Left colon (tissue), 2 donors: Measurements from ENCODE around the gene NDUFS2. TPM values are rescaled to one million over a fixed set of nuclear protein-coding genes. Genes with fewer than 3 reads are reported as not detected.
"Not testable (repeated sequence)": the region's sequence is repeated elsewhere in the genome, so short reads cannot be mapped to it uniquely, and the experiment has no call there.

ENCODE experiments used
- ATAC-seq: fragments of 200-7000 bp; cut with Tn5 transposase; one replicate; pipeline ENCODE4 v1.9.1; 2020; ENCODE audit warnings: mild to moderate bottlenecking, moderate library complexity
- DNase-seq, 2 donors: peaks; one replicate each; pipeline ENCODE4 v3.0.0-alpha.2; 2020
- intact Hi-C, 2 donors: fragments of 100-400 bp; cut with DNase I in 1 of 2; cut with micrococcal nuclease in 1 of 2; formaldehyde crosslinking; loops; one replicate each; pipeline versions ENCODE4 v1.11.2 to v1.14.0; 2022; cut with DNase I, micrococcal nuclease
- total RNA-seq, 2 donors: library from RNA; stranded (reverse); fragmentation: NEBNext Ultra II Directional; extraction: Animal tissue kit (Norgen Biotek cat#: 25700); gene quantifications; one replicate each; pipeline ENCODE4 v1.2.1, GENCODE V29; 2021
- donor health status: DM: no; HTN: no; CAD: no.
- donor health status: DM: yes; HTN: yes; CAD: no.

Gene NDUFS2
- total RNA-seq, 2 donors from 2014 or later, result 154 to 188 TPM

DNA sequence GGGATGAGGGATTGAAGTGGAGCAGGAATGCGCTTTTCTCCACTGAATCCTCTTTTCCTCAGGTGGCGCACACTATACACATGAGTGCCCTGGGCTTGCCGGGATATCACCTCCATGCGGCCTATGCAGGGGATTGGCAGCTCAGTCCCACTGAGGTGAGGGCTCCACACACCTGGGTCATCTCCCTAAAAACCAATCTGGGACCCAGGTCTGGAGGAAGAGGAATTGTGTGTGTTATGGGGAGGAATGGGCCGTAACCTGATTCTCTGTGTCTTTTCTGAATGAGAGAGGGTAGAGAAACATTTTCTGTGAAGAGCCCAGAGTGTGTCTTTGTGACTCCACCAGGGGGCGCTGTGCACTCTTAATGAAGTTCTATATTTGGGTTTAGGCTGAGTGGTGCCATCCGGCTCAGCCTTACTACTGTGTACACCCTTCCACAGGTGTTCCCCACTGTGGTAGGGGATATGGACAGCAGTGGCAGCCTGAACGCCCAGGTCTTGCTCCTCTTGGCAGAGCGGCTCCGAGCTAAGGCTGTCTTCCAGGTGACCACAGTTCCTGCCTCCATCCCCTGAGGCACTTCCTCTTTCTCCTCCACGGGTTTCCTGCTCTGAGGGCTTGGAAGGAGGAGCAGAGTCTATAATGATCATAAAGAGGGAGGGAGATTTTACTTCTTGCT, 25.2 kb downstream of the NDUFS2 start:
- intact Hi-C loops, result loop anchor here (5.0 to 10.0 kb wide), 3 partner anchors 65 to 157 kb away; no protein-coding TSS in a partner anchor
- DNase-seq (peak; percentile 74 to 88), ATAC-seq (peak; percentile 47)

DNA sequence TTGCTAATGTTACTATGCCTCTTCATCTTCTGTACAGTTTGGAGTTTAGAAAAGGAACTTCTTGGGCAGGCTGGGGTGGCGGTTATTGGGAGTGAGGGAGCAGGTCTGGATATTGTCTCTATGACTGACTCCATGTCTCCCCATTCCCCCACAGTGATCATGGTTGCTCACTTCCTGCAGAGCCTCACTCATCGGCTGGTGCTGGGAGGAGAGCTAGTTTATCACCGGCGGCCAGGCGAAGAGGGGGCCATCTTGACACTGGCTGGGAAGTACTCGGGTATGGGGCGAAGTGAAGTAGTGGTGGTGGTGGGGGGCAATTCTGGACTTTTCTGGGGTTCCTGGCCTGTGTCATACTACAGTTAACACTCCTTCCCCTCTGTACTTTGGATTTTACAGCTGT, 25.9 kb downstream of the NDUFS2 start:
- intact Hi-C loops, result loop anchor here (5.0 to 10.0 kb wide), 3 partner anchors 64 to 157 kb away; no protein-coding TSS in a partner anchor
- no peak for ATAC-seq

DNA sequence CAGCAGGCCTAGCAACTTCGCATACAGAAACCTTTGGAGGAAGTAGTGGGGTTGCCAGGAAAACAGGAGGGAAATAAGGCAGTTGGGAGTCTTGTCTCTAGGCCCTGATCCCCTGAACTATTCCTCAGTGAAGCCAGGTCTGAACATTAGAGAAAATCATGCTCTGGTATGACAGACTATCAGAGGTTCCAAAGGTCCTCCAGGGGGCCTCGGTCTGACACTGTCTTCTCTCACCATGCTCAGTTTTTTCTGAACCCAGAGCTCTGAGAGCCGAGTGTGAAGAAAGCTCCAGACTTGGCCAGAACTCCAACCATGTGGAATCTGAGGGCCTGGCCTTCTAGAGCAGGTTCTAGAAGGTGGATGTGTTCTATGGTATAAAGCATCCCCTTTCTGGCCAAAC, 27.7 kb downstream of the NDUFS2 start:
- intact Hi-C loops, result loop anchor here (5.0 to 10.0 kb wide), 3 partner anchors 62 to 155 kb away; no protein-coding TSS in a partner anchor
- DNase-seq, result no peak

More for the DNA sequence above, 25.9 kb downstream of the NDUFS2 start:
- DNase-seq, result no peak

DNA sequence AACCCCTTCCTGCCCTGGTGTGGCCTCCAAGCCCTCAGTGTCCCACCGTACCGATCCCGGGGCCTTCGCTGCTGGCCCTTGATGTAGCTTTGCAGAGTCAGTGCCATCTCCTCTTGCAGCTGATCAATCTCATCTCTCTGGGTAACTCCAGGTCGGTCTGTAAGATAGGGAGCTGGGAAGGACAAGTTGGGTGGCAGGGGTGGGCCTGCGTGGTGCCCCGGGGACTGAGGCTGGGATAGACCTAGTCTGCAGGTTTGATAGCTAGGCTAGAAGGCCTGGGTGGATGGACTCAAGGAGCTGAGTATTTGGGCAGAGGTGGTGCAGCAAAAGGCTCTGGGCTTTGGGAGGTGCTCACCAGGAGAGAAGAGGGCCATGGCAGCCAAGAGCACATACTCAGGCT, 28.6 kb downstream of the NDUFS2 start:
- intact Hi-C loops, result no loop called here
- ATAC-seq, result no peak

More for the DNA sequence above, 27.7 kb downstream of the NDUFS2 start:
- ATAC-seq, result no peak

DNA sequence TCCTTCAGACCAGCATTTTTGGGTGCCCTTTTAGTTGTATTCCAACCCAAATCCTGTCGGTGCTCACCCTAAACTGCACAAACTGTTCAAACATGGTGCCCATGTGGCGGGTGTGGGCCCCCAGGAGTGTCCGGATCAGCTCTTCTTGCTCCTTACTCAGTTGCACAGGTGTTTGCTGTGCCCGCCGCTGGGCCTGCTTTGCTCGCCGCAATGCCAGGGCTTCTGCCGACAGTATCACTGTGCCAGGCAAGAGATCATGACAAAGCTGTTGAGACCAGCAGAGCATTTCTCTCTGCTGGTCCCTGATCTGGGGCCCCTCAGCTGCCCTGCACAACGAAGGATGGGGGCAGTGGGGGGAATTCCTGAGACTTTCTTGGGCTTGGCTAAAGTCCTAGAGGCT, 30.9 kb downstream of the NDUFS2 start:
- intact Hi-C loops, result no loop called here
- DNase-seq (no peak), ATAC-seq (no peak)

More for the DNA sequence above, 28.6 kb downstream of the NDUFS2 start:
- DNase-seq, result no peak

DNA sequence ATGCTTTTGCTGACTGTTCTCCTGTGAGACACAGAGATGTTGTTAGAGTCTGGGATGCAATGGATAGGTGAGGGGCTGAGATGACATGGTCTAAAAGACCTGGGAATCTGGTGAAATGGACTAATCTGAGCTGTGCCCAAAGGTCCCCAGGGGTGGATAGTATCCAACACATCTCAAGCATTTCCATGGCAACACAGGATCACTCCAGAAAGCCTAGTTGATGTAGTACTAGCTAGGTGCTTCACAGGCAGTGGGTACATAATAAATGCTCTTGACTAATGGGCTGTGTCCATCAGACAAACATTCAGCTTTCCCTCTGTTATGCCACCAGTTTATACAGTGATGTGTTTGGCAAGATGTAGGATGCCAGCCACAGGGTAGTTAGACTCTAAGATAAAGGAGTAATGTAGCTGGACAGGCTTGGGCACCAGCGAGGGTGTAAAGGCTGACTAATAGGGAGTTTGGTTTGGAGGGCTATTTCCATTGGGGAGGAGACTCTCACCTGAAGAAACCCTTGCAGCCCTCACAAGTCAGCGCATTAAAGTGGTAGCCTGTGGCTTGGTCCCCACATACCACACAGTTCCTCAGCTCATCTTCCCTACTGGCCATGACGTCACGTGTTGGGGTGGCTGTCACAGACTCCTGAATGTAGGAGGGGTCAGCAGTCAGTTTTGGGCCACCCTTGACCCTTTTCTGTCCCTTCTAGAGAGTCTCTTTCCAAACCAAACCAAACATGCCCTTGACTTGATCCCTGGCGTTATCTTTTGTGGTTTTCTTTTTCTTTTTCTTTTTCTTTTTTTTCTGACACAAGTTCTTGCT, 34.0 kb downstream of the NDUFS2 start:
- intact Hi-C loops, result no loop called here
- ATAC-seq, result no peak

DNA sequence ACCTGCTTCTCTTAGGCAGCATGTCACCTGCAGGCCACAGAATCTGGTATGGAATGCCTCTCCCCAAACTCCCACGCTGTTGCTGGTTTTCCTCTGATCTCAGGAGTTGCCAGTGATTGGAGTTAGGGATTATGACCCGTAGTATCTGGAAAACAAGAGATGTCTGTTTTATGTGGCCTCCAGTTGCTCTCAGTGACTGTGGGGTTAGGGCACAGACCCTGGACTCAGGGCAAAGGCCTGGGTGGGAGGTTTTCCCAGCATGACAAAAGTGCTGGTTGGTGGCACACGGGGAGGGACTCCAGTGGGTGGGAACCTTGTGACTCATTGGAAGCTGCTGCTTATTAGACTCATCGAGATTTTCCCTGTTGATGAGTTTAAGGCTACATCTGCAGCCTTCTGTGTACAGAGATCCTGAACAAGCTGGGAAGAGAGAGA, 35.9 kb downstream of the NDUFS2 start, which contains the start of gene NR1I3:
NR1I3 (minus strand) TSS at position 165 of the 435 bp plus-strand sequence. CDS start 1,638 bp downstream, outside the sequence.
- peak; percentile 30 for ATAC-seq
- intact Hi-C loops, result no loop called here
- no peak for DNase-seq

More for the DNA sequence above, 34.0 kb downstream of the NDUFS2 start:
- no peak for DNase-seq

DNA sequence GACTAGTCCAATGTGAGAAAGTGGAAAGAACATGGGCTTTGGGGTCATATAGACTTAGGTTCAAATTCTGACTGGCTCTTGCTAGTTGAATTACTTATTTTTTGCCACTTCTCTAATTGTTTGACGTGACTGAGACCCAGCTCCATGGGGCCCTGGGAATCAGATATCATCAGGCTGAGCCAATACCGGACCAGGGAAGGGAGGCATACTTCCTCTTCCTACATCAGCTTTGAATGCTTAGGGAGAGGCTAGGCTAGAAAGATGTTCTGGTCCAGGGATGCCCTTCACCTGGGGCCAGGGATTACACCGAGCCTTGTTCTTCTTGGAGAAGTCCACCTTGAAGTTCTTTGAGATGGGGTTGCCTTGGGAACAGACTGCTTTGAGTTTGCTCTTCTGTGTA, 39.5 kb downstream of the NDUFS2 start:
- ATAC-seq, result no peak
- intact Hi-C loops, result no loop called here
- DNase-seq, result no peak

DNA sequence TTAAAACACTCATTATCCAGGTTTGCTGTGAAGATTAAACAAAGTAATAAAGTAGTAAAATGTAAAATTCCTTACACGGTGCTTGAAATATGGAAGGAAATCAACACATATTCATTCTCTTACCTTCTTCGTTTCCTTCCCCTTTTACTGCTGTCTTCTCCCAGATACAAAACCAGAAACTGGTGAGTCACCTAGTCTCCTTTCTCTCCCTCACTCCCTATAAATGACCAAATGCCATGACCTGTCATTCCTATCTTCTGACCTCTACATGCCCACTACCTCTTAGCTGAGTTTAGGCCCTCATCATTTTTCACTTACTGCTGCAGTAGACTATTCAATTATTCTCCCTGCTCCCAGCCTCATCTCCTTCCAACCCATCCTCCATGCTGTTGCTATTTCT, 40.1 kb downstream of the NDUFS2 start:
- no peak for DNase-seq

DNA sequence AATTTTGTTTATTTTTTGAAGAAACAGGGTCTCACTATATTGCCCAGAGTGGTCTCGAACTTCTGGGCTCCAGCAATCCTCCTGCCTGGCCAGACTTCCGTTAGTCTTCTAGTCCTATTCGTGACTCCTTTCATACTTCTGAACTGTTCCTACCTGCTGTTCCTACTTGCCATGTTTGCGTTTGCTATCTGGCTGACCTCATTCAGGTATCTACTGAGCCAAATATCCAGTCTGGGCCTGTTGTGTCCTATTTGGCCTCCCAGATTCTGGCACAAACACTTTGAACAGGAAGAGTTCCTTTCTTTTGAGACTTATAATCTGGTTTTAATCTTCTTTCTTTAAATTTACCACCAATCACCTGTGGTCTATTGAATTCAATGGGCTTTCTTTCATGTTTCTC, 42.7 kb downstream of the NDUFS2 start:
- no peak for DNase-seq
- intact Hi-C loops, result no loop called here
- no peak for ATAC-seq

More for the DNA sequence above, 40.1 kb downstream of the NDUFS2 start:
- intact Hi-C loops, result no loop called here
- no peak for ATAC-seq

DNA sequence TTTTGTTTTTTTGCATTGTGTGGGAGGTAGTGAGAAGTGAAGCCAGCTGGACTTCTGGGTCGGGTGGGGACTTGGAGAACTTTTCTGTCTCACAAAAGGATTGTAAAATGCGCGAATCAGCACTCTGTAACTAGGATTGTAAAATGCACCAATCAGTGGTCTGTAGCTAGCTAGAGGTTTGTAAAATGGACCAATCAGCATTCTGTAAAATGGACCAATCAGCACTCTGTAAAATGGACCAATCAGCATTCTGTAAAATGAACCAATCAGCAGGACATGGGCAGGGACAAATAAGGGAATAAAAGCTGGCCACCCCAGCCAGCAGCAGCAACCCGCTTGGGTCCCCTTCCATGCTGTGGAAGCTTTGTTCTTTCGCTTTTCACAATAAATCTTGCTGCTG, 47.9 kb downstream of the NDUFS2 start:
- intact Hi-C loops, ATAC-seq, DNase-seq: not testable (repeated sequence)

DNA sequence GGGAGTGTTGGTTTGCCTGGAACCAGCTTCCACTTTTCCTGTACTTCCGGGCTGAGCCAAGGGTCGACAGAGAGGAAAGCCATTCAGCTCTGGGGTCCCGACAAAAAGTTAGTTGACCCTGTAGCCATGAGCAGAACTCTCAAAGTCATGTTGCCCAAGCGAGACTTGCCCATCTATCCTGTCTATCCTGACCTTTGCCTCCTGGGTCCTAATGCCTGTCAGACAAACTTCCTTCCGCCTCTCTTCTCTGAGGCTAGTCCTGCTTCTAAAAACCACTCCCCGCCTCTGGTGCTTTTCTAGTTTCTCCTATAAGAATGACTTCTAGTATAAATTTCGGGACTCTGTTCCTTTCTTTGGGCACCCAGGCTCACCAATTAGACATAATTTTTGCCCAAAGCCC, 48.7 kb downstream of the NDUFS2 start:
- intact Hi-C loops, result no loop called here
- no peak for DNase-seq
- no peak for ATAC-seq

DNA sequence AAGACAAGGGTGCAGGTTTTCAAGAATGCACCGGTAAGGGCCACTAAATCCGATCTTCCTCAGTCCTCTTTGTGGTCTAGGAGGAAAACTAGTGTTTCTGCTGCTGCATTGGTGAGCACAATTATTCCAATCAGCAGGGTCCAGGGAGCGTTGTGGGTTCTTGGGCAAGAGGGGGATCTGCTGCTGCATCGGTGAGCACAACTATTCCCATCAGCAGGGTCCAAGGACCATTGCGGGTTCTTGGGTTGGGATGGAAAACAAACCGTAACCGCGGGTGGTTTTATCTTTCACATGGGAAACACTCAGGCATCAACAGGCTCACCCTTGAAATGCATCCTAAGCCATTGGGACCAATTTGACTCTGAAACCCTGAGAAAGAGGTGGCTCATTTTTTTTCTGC, 49.4 kb downstream of the NDUFS2 start:
- ATAC-seq, result no peak
- DNase-seq, result no peak
- intact Hi-C loops, result no loop called here

DNA sequence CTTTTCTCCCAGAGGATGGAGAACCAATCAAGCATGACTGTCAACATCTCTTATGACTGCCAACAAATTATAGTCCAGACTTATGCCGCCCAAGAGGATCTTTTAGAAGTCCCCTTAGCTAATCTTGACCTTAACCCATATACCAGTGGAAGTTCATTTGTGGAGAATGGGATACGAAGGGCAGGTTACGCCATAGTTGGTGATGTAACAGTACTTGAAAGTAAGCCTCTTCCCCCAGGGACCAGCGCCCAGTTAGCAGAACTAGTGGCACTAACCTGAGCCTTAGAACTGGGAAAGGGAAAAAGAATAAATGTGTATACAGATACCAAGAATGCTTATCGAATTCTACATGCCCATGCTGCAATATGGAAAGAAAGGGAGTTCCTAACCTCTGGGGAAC, 53.1 kb downstream of the NDUFS2 start:
- ATAC-seq, intact Hi-C loops, DNase-seq: not testable (repeated sequence)

DNA sequence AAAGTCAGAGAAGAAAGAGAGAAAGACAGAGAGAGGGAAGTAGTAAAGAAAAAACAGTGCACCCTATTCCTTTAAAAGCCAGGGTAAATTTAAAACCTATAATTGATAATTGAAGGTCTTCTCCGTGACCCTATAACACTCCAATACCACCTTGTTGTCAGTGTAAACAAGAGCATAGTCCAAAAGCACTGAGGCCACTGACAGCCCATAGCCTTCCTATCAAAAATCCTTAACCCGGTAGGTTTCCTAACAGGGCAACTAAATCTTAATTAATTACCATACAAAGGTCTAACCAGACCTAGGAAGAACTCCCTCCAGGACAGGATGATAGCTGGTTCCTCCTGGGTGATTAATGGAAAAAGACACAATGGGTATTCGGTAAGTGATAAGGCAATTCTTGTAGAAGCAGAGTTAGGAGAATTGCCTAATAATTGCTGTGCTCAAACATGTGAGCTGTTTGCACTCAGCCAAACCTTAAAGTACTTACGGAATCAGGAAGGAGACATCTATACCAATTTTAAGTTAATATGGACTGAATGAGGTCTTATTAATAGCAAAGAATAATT, 53.9 kb downstream of the NDUFS2 start:
- ATAC-seq, DNase-seq, intact Hi-C loops: not testable (repeated sequence)

DNA sequence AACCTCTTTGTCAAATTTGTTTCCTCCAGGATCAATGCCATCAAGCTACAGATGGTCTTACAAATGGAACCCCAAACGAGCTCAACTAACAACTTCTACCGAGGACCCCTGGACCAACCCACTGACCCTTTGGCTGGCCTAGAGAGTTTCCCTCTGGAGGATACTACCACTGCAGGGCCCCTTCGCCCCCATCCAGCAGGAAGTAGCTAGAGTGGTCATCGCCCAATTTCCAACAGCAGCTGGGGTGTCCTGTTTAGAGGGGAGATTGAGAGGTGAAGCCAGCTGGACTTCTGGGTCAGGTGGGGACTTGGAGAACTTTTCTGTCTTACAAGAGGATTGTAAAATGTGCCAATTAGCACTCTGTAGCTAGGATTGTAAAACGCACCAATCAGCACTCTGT, 54.9 kb downstream of the NDUFS2 start:
- intact Hi-C loops, DNase-seq, ATAC-seq: not testable (repeated sequence)

DNA sequence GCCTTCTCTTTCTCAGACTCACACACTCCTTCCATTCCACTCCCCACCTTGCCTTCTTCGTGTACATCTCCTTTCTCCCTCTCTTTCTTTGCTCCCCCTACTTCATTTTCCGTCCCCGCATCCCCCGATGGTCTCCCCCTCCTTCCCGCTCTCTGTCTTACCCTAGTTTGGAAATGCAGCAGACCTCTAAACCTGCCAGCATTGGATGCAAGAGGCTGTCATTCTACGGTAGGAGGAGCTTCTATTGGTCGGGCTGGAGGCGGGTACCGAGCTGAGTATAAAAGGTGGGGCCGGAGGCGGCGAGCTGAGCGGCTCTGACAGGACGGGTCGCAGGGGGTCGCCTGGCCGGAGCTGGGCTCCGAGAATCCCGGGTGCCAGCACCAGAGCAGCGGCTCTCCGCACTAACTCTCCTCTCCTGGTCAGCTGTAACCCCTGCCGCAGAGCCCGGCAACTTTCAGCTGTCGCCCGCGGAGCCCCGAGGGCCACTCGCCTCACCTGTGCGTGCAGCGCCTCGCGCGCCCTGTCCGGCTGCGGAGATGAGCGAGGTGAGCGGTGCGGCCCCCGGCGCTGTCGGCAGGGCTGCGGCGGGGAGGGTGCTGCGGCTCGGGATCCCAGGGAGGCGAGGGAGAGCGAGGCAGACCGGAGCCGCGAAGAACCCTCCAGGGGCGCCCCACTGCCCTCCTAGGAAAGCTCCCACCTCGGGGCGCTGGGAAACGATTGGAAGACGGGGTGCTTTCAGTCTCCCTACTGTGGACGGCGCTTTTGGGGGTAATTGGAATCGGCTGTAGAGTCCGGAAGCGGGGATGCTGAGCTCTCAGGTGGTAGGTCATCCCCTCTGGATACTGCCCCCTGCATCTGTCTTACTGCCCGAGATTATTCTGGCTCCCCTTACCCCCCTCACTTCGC, 56.5 kb downstream of the NDUFS2 start, which contains the start of gene PCP4L1:
PCP4L1 (plus strand) TSS at position 307 of the 906 bp plus-strand sequence; CDS start at position 537, 230 bp downstream.
- peak; percentile 46 to 53 for DNase-seq
- intact Hi-C loops, result no loop called here
- peak; percentile 93 for ATAC-seq

DNA sequence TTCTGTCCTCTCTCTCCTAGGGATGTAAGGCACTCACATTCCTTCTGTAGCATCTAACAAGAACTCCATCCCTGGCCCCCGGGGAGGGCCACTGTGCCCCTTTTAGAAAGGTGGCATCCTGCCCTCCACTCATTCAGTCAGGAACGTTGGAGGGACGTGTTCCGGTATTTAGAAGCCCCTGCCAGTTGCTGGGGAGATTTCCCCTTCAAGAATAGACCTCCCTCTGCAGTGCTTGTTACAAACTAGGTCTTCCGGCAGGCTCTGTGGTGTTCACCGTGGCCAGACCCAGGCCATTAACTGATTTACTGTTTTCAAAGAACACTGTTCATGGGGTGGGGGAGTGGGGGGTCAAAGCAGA, 57.2 kb downstream of the NDUFS2 start:
- ATAC-seq, result no peak
- no peak for DNase-seq
- intact Hi-C loops, result no loop called here
